Gastroesophageal sphincter (tissue), 2 donors: ENCODE data around the gene UMAD1.

Experiments used
- EP300 ChIP-seq: sonication (generic); formaldehyde crosslinking; IDR thresholded peaks from one replicate; pipeline ENCODE4 v1.6.1; 2017; ENCODE audit warnings: antibody characterized with exemption, mild to moderate bottlenecking
- POLR2A ChIP-seq, 2 donors: fragments of 450-650 bp; IDR thresholded peaks; one replicate each; pipeline ENCODE4 v1.6.1; 2017; ENCODE audit warnings: antibody characterized with exemption in 2 of 2, mild to moderate bottlenecking in 2 of 2, moderate library complexity in 1 of 2

GRCh38 chr7:7786595-7786994 lies 146.0 kb downstream of the UMAD1 start:
- TF ChIP-seq POLR2A (IDR thresholded peaks at IDR 0.05) = no peak
- TF ChIP-seq EP300 = no peak
